Gastrocnemius medialis (tissue), 4 donors: Measurements from ENCODE around the gene PHLDB2.

Source experiments
- POLR2A ChIP-seq, 2 donors: fragments of 450-650 bp; IDR thresholded peaks; one replicate each; pipeline ENCODE4 v1.6.1; 2017; ENCODE audit warnings: antibody characterized with exemption in 2 of 2, mild to moderate bottlenecking in 2 of 2, moderate library complexity in 2 of 2
- TF ChIP-seq, protein P1 (sequence below), 5 experiments: fragments of 450-650 bp in 3 of 5; fragments of 200-600 bp in 2 of 5; sonication (generic) in 2 of 5; IDR thresholded peaks in 4 of 5; conservative IDR thresholded peaks in 1 of 5; 1 replicate in 4 of 5; 2 replicates in 1 of 5; pipeline ENCODE4 v1.5.1; 2016 to 2019; ENCODE audit warnings: antibody characterized with exemption in 5 of 5, mild to moderate bottlenecking in 3 of 5, moderate library complexity in 3 of 5

DNA sequence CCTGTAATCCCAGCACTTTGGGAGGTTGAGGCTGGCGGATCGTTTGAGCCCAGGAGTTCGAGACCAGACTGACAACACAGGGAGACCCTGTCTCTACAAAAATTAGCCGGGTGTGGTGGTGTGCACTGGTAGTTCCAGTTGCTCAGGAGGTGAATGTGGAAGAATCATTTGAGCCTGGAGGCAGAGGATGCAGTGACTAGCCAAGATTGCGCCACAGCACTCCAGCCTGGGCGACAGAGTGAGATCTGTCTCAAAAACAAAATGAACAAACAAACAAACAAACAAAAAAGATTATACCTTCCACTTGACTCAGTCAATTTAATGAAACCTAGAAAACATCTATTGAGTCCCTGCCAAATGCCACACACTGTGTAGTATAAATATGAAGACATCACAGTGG lies 30.5 kb upstream of the PHLDB2 start:
- TF ChIP-seq, protein P1, sequence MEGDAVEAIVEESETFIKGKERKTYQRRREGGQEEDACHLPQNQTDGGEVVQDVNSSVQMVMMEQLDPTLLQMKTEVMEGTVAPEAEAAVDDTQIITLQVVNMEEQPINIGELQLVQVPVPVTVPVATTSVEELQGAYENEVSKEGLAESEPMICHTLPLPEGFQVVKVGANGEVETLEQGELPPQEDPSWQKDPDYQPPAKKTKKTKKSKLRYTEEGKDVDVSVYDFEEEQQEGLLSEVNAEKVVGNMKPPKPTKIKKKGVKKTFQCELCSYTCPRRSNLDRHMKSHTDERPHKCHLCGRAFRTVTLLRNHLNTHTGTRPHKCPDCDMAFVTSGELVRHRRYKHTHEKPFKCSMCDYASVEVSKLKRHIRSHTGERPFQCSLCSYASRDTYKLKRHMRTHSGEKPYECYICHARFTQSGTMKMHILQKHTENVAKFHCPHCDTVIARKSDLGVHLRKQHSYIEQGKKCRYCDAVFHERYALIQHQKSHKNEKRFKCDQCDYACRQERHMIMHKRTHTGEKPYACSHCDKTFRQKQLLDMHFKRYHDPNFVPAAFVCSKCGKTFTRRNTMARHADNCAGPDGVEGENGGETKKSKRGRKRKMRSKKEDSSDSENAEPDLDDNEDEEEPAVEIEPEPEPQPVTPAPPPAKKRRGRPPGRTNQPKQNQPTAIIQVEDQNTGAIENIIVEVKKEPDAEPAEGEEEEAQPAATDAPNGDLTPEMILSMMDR (IDR thresholded peaks at IDR 0.05 in 4 of 5, conservative IDR thresholded peaks at IDR 0.05 in 1 of 5), result no peak
- TF ChIP-seq POLR2A (IDR thresholded peaks at IDR 0.05), result no peak
